SH-SY5Y (cell line): ENCODE data around the gene LGALS4.

ENCODE experiments used
- GATA2 ChIP-seq: IDR thresholded peaks from 2 replicates; pipeline ENCODE4 v1.6.1; 2011; ENCODE audit warnings: mild to moderate bottlenecking, low read depth, low read length
- GATA3 ChIP-seq: IDR thresholded peaks from 2 replicates; pipeline ENCODE4 v1.6.1; 2011; ENCODE audit warnings: low read depth, mild to moderate bottlenecking, low read length, moderate library complexity

Gene LGALS4

DNA sequence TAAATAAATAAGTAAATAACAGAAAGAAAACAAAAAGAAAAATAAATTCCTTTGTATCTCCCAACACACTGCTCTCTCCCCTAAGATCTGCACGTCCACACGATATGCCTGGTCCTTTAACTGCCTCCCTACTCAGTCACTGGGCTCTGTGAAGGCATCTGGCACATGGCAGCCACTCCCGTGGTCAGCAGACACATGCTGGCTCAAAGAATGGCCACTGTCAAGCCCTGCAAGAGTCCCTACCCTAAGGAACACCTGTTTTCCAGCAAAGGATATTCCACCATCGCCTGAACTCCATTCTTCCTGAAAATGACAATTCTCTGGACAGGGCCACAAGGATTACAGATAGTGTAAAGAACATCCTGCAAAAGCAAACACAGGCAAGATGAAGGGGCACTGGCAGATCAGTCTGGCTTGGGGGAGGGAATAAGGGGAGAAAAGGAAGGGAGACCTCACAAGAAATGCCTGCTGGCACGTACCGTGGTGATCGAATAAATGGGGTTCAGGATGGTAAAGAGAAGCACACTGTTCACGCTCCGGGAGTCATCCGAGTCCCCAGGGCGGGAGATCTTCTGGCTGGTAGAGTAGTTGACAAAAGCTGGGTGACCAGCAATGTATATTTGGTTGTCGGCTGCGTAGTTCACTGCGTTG is 32.8 kb upstream of the LGALS4 start:
- no peak for TF ChIP-seq GATA2
- TF ChIP-seq GATA3: no peak

DNA sequence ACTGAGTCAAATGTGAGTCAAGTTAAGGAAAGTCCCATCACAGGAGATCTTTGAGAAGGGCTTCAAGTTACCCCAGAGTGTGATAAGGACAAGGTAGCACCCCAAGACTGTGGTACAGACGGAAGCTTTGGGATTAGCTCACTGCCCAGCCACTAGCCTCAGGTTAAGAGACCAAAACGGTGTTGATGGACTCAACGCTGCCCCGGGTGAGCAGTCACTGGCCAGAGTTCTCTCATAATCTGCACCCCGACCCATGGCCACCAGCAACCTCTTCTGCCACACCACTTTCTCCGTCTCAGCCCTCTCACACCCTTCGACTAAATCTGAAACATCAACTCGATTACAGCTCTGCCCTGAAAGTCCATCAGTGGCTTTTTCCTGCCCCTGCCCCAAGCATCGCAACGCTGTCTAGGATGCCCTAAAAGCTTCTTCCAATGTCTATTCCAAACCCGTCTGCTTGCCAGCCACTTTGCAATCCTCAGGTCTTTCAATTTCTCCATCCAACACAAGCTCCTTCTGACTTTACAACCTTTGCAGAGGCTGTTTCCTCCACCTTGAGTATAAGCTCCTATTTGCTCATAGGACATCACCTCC is 31.4 kb upstream of the LGALS4 start:
- TF ChIP-seq GATA2: no peak
- TF ChIP-seq GATA3: no peak

DNA sequence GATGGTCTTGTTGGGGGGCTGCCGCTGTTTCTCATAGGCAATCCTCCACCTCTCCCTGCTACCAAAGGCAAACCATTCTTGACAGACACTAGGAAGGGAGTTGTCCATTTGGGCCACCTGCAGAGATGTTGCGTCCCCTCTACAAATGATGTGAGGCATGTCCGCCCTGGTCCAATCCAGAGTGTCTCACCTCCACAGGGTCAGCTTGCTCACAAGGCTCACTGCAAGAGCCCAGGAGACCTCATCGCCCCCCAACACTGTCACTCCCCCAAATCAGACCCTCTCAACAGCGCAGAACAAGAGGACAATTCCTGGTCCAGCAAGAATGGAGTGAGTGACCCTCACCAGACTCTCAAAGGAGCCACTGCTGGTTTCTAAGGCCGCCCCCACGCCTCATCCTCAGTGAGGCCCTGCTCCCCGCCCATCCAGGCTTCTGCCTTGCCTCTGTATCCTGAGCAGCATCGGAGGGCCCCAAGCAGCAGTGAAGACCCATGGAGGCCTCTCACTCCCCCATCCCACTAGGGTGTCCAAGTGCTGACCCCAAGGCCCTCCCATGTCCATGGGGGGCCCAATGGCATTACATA is 30.5 kb upstream of the LGALS4 start:
- no peak for TF ChIP-seq GATA3
- TF ChIP-seq GATA2: no peak

- TF ChIP-seq GATA3 (no peak), GATA2 (no peak)
These were observed 29.9 kb upstream of the LGALS4 start for GRCh38 chr19:38842439-38843174.

GRCh38 chr19:38841787-38842438 is 29.2 kb upstream of the LGALS4 start:
- no peak for TF ChIP-seq GATA2
- TF ChIP-seq GATA3: no peak

- TF ChIP-seq GATA3: no peak
- TF ChIP-seq GATA2: no peak
These were observed 28.5 kb upstream of the LGALS4 start for GRCh38 chr19:38841180-38841766.

DNA sequence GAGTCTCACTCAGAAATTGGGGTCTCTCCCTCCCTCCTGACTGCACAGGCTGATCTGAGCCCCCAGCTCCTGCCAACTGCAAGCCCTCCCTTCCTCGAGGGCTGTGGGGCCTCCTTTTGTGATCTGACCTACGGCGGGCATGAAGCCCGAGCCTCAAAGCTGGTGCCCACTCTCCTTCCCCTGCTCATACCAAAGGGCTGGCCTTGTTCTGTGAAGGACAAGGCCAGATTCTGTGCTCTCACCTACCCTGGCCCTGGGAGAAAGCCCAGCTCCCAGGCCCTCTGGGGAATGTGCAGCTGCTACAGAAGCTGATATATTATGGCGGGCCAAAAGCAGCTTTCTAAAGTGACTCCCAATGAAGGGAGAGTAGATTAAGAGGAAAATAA is 27.8 kb upstream of the LGALS4 start:
- TF ChIP-seq GATA3 (no peak), GATA2 (no peak)

GRCh38 chr19:38839816-38840582 is 27.3 kb upstream of the LGALS4 start:
- no peak for TF ChIP-seq GATA2
- TF ChIP-seq GATA3: no peak

GRCh38 chr19:38838986-38839761 is 26.4 kb upstream of the LGALS4 start:
- TF ChIP-seq GATA2 (no peak), GATA3 (no peak)

DNA sequence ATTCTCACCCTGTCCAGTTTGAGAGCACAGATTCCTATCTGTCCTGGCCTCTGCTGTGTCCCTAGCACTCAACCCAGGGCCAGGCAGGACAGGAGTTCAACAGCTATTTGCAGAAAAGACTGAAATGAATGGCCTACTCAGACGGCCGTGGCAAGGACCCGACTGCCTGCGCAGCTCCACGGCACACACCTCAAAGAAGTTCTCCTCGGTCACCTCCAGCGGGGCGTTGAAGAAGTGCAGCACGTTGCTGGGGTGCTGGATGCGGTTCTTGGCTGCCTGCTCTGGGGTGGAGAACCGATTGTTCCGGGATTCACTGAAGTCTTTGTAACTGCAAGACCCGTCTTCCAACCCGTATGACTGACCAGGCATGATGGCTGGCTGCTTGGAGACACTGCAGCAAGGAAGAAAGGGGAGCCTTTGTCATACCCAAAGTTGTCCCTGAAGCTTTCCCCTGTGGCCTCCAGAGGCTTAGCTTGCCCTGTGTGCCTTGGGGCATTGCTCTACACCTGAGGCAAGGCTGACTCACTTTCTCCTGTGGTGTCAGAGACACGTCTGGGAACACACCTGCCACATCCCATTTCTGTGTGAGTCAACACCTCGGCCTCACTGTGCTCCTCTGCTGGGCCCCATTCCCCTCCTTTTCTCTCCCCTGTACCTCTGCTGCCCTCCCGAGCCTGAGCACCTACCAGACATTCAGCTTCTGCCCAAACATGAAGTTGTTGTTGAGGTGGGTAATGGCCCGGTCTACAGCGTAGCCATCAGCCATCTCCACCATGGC is 25.7 kb upstream of the LGALS4 start:
- no peak for TF ChIP-seq GATA3
- TF ChIP-seq GATA2: no peak

GRCh38 chr19:38837656-38838121 is 24.9 kb upstream of the LGALS4 start:
- TF ChIP-seq GATA3 (no peak), GATA2 (no peak)
